ENCODE measurements around the gene FADS2.

Gene FADS2

DNA sequence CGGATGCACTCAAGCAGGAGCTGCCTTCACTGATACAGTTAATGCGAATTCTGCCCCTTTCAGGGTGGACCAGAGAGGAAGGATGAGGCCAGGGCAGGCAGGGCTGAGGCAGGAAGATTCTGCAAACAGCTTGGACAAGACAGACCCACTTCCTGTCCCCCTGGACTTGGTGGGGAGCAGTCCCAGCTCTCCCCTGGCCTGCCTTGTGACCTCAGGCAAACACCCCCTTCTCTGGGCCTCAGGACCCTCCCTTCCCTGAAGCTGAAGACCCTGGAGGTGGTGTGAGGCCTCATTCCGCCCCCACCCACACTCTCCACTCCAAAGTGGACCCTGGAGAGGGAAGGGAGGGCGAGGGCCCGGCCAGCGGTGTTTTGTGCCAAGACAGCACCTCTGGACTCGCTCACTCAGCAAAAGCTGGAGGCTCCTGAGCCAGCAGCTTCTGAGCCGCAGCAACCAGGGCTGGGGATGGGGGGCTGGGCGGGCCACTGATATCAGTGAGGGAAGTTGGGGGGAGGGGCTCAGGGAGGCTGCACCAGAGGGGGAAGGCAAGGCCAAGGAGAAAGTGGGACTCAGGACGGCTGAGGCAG is 80.7 kb downstream of the FADS2 start:
- H3K9me3 ChIP-seq (ENCODE audit: control insufficient read depth, low read length), result no peaks in the 10 kb centered on the region
- H2AFZ ChIP-seq, result peak overlapping the region; percentile 68
- H3K79me2 ChIP-seq, result no peaks in the 10 kb centered on the region
- TF ChIP-seq, protein P1, sequence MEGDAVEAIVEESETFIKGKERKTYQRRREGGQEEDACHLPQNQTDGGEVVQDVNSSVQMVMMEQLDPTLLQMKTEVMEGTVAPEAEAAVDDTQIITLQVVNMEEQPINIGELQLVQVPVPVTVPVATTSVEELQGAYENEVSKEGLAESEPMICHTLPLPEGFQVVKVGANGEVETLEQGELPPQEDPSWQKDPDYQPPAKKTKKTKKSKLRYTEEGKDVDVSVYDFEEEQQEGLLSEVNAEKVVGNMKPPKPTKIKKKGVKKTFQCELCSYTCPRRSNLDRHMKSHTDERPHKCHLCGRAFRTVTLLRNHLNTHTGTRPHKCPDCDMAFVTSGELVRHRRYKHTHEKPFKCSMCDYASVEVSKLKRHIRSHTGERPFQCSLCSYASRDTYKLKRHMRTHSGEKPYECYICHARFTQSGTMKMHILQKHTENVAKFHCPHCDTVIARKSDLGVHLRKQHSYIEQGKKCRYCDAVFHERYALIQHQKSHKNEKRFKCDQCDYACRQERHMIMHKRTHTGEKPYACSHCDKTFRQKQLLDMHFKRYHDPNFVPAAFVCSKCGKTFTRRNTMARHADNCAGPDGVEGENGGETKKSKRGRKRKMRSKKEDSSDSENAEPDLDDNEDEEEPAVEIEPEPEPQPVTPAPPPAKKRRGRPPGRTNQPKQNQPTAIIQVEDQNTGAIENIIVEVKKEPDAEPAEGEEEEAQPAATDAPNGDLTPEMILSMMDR (IDR thresholded peaks at IDR 0.05), result no peak
- no peaks in the 10 kb centered on the region for H3K36me3 ChIP-seq (ENCODE audit: control insufficient read depth, insufficient read depth, low read length)
- peak overlapping the region; percentile 28 for H3K4me2 ChIP-seq (ENCODE audit: low read length)
- H3K27ac ChIP-seq, result peak overlapping the region; percentile 51
- H3K27me3 ChIP-seq (ENCODE audit: control insufficient read depth, insufficient read depth, low read length), result no peaks in the 10 kb centered on the region
- H3K9ac ChIP-seq, result no peak overlapping the region
- H3K4me3 ChIP-seq (ENCODE audit: low read depth, low read length), result no peak overlapping the region
- peaks cover 11% of the 10 kb centered on the region for H3K4me1 ChIP-seq

DNA sequence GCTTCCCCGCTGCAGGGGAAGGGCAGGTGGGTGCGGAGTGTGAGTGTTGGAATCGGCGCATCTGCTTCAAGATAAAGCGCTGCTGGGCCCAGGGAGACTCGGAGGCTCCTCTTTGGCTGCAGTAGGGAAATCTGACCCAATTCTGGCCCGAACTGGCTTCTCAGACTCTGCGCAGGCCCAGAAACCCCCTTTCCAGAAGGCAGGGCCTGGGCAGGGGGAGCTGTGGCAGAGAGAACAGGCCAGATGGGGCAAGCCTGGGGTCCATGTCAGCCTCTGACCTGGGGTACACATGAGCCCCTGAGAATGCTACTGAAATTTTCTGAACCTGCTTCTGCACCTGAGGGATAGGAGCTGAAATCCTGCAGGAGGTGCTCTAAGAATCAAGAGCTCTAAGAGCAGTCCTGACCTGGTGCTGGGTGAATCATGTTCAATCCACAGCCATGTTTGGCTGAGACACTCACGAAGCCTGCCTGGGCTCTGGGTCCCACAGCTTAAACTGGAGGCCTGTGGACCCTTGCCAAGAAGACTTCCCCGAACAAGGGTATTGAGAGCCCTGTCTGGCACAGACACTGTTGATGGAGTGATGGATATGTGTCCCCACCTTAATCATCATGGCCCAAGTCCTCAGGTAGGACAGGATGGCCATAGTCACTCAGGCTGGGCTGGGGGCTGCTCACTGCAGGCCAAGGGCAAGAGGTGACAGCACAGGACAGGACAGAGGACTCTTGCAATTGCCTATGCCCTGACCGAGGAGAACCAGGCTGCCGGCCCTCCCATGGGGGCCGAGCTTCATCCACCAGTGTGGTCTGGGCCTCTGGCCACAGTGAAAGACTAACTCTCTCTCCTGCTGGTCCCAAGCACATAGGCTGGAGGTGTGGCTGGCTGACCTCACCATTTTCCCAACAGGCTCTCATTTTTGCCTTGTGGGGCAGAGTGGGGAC is 82.4 kb downstream of the FADS2 start:
- Histone ChIP-seq H3K36me3 (ENCODE audit: control insufficient read depth, insufficient read depth, low read length) (no peaks in the 10 kb centered on the region), H3K4me2 (ENCODE audit: low read length) (no peak overlapping the region), H3K9me3 (ENCODE audit: control insufficient read depth, low read length) (no peaks in the 10 kb centered on the region), H3K4me3 (ENCODE audit: low read depth, low read length) (no peak overlapping the region), H3K79me2 (no peaks in the 10 kb centered on the region), H2AFZ (no peak overlapping the region), H3K27me3 (ENCODE audit: control insufficient read depth, insufficient read depth, low read length) (no peaks in the 10 kb centered on the region), H3K9ac (no peak overlapping the region), H3K27ac (no peak overlapping the region), H3K4me1 (peaks cover 11% of the 10 kb centered on the region)
- TF ChIP-seq, protein P1 (IDR thresholded peaks at IDR 0.05), result no peak

DNA sequence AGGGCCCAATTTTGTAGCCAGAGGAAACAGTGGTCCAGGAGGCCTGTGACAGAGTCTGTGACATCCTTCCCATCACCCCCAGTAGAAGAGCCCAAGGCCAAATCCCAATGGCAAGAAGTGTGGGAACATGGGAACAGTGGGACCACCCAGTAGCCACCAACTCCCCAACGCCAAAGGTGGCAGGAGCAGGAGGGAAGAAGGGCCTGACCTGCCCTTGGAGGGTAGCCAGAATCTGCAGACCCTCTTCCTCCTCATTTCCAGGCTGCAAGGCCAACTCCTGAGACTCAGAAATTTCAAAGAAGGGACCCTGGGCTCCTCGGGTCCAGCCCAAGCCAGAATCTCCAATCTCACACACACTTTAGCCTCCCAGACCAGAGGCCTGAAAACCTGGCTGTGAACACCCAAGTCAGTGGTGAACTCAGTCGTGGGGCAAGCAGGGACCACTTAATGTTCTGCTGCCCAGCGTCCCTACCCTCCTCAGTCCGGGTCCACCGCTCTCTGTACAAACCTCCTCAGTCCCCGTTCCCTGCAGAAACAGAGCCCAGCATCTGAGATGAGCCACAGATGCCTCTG is 83.1 kb downstream of the FADS2 start:
- Histone ChIP-seq H2AFZ (no peak overlapping the region), H3K4me2 (ENCODE audit: low read length) (no peak overlapping the region), H3K4me1 (peaks cover 11% of the 10 kb centered on the region), H3K79me2 (no peaks in the 10 kb centered on the region), H3K9me3 (ENCODE audit: control insufficient read depth, low read length) (no peaks in the 10 kb centered on the region), H3K27me3 (ENCODE audit: control insufficient read depth, insufficient read depth, low read length) (no peaks in the 10 kb centered on the region), H3K9ac (no peak overlapping the region), H3K36me3 (ENCODE audit: control insufficient read depth, insufficient read depth, low read length) (no peaks in the 10 kb centered on the region), H3K27ac (no peak overlapping the region), H3K4me3 (ENCODE audit: low read depth, low read length) (no peak overlapping the region)
- TF ChIP-seq, protein P1 (IDR thresholded peaks at IDR 0.05), result no peak

DNA sequence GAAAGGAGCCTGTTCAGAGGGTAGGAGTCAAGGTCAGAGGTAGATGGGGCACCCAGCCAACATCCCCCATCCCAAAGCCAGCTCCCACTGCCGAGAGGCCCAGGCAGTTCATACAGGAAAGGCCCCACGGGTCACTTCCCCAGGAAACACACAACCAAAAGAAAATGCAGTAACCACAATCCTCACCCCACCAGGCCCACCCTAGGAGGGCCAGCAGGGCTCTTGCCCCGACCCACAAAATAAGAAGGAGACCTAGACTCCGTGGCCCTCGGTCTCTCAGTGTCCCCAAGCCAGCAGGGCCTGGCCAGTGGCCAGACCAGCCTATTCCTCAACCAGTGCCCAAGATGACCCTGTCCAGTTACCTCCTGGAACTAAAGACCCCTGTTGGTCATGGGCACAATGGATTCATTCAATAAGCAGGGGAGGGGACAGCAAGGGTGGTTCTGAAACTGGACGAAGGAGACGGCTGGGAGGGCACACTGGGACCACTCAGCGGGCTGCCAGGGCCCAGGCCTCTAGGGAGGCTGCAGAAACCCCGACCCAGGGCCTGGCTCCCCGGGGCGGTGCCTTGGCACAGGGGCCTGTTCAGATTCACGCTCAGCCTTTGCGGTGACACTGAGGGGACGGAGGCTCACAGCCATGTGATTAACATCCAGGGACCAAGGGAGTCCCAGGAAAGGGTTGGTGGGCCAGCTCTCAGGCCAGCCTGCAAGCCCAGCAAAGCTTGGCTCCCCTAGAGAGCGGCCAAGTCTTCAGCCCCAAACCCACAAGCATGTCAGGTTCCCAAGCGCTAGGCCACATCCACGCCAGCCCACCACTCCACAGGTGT is 83.8 kb downstream of the FADS2 start:
- TF ChIP-seq, protein P1 (IDR thresholded peaks at IDR 0.05), result no peak
- Histone ChIP-seq H3K4me3 (ENCODE audit: low read depth, low read length) (no peak overlapping the region), H2AFZ (no peak overlapping the region), H3K4me2 (ENCODE audit: low read length) (no peak overlapping the region), H3K9me3 (ENCODE audit: control insufficient read depth, low read length) (no peaks in the 10 kb centered on the region), H3K9ac (no peak overlapping the region), H3K36me3 (ENCODE audit: control insufficient read depth, insufficient read depth, low read length) (no peaks in the 10 kb centered on the region), H3K27ac (no peak overlapping the region), H3K4me1 (peaks cover 11% of the 10 kb centered on the region), H3K27me3 (ENCODE audit: control insufficient read depth, insufficient read depth, low read length) (no peaks in the 10 kb centered on the region), H3K79me2 (no peaks in the 10 kb centered on the region)
